Measurements from ENCODE around the gene OR4D2. TPM values are rescaled to one million over a fixed set of nuclear protein-coding genes. Genes with fewer than 3 reads are reported as not detected.

Gene OR4D2
- polyA plus RNA-seq, 1 experiment, result not detected

DNA sequence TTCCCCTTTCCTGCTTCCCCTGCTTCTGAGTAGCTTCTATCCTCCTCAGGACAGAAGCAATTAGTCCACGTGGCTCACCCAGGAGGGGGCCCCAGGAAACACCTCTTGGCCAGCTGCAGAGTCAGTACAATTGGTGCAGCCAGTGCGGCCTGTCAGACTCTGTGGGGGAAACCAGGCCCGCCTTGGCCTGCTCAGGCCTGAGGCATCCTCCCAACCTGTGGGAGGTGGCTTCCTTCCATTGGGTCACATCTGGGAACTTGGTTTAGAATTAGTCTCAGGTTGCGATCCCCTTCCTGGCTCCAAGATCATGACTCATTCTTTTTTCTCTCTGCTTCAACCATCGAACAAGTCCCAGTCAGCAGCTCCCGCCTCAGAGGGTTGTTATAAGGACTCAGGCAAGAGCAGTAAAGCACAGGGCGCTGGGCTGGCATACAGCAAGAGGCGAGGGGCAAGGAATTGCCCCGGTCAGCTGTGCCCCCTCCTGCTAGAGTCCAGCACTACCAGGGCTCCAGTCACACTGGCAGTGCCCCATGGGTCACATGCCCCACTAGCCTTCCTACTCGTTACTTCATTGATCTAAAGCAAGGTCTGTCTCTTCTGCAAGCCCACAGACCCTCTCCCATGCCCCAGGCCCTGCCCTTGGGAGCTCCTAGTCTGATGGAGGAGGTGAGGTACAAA lies 17.7 kb downstream of the OR4D2 start:
- Histone ChIP-seq H3K4me3 (ENCODE audit: low read depth, low read length) (no peak overlapping the region), H3K27me3 (ENCODE audit: control insufficient read depth, insufficient read depth, low read length) (peaks cover 2% of the 10 kb centered on the region), H3K27ac (ENCODE audit: low read depth, low read length) (no peak overlapping the region), H3K9me3 (ENCODE audit: control insufficient read depth, insufficient read depth, low read length) (no peaks in the 10 kb centered on the region)
- CTCF ChIA-PET, result no interaction called here
- POLR2A ChIA-PET, result no interaction called here
- TF ChIP-seq, protein P1, sequence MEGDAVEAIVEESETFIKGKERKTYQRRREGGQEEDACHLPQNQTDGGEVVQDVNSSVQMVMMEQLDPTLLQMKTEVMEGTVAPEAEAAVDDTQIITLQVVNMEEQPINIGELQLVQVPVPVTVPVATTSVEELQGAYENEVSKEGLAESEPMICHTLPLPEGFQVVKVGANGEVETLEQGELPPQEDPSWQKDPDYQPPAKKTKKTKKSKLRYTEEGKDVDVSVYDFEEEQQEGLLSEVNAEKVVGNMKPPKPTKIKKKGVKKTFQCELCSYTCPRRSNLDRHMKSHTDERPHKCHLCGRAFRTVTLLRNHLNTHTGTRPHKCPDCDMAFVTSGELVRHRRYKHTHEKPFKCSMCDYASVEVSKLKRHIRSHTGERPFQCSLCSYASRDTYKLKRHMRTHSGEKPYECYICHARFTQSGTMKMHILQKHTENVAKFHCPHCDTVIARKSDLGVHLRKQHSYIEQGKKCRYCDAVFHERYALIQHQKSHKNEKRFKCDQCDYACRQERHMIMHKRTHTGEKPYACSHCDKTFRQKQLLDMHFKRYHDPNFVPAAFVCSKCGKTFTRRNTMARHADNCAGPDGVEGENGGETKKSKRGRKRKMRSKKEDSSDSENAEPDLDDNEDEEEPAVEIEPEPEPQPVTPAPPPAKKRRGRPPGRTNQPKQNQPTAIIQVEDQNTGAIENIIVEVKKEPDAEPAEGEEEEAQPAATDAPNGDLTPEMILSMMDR (IDR thresholded peaks at IDR 0.05; ENCODE audit: low read depth, low read length), result no peak
- DNase-seq (ENCODE audit: low read depth, low spot score), result peak; percentile 8

DNA sequence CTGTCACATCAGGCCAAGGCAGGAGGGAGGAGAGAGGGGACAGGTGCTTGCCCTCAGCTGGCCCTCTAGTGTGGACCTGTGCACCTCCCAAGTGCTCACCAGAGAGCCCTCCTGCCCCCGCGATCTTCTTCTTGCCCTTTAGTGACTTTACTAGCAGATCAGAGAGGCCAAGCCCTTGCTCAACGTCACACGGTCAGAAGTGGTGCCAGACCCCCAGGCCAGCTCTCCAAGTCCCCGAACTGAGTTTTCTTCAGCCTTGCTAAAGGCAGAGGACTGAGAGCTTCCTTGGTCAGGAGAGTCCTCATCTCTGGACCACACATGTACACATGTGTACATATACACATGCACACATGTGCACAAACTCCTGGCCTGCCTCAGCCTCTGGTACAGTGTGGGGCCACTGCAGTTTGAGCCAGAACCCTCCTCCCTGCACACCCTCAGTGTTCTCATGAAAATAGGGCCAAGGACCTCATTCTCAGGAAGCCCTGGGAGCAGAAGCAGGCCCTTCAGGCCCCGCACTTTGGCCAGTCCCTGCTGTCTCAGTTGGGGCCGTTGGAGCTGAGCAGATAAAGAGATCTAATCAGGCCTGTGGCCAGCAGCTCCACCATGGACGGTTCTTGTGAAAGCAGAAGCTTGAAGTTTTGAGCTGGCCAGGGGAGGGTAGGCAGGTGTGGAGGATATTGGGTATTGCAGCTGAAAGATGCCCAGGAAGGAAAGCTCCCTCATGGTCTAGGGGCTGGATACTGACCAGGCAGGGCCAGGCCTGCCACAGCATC lies 18.4 kb downstream of the OR4D2 start:
- peaks cover 2% of the 10 kb centered on the region for H3K27me3 ChIP-seq (ENCODE audit: control insufficient read depth, insufficient read depth, low read length)
- H3K27ac ChIP-seq (ENCODE audit: low read depth, low read length), result no peak overlapping the region

DNA sequence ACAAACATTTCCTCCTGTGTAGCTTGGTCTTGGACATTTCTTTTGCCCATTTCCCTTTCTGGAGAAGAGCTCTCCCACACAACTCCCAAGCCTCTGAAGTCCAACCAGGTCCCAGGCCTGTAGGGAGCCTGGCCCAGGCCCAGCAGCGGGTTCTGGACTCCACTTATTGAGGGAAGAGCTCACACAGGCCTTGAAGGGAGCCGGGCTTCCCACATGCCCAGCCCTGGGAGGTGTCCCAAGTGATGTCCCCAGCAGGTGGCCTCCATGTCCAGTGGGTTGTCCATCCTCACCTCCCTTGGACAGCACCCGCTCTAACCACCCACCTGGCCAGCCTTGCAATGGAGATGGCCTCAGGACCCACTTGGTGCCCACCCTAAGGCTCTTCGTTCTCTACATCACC lies 19.8 kb downstream of the OR4D2 start:
- peaks cover 2% of the 10 kb centered on the region for H3K27me3 ChIP-seq (ENCODE audit: control insufficient read depth, insufficient read depth, low read length)

More for the DNA sequence above, 18.4 kb downstream of the OR4D2 start:
- ChIA-PET POLR2A (no interaction called here), CTCF (no interaction called here)
- TF ChIP-seq, protein P1 (IDR thresholded peaks at IDR 0.05; ENCODE audit: low read depth, low read length), result no peak
- no peak for DNase-seq (ENCODE audit: low read depth, low spot score)
- Histone ChIP-seq H3K4me3 (ENCODE audit: low read depth, low read length) (no peak overlapping the region), H3K9me3 (ENCODE audit: control insufficient read depth, insufficient read depth, low read length) (no peaks in the 10 kb centered on the region)

DNA sequence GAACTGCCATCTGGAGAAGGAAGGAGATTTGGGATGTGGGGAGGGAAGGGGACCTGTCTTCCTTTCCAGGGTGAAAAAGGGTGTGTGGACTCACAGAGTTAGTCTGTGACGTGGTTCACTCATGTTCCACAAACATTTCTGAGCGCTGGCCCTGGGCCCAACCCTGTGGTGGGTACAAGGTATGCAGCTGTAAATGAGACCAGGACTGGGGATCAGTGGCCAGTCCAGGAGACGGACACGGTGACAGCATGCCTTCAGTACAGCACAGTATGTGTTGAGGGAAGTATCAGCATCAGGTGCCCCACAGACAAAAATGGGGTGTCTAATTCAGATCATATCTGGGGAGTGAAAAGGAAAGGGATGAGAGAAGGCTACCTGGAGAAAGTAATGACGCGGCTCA lies 20.3 kb downstream of the OR4D2 start:
- H3K9me3 ChIP-seq (ENCODE audit: control insufficient read depth, insufficient read depth, low read length), result no peaks in the 10 kb centered on the region
- H3K27me3 ChIP-seq (ENCODE audit: control insufficient read depth, insufficient read depth, low read length), result peaks cover 2% of the 10 kb centered on the region
- POLR2A ChIA-PET, result no interaction called here
- DNase-seq (ENCODE audit: low read depth, low spot score), result no peak
- TF ChIP-seq, protein P1 (IDR thresholded peaks at IDR 0.05; ENCODE audit: low read depth, low read length), result no peak
- no peak overlapping the region for H3K4me3 ChIP-seq (ENCODE audit: low read depth, low read length)
- CTCF ChIA-PET, result no interaction called here
- no peak overlapping the region for H3K27ac ChIP-seq (ENCODE audit: low read depth, low read length)

More for the DNA sequence above, 19.8 kb downstream of the OR4D2 start:
- H3K4me3 ChIP-seq (ENCODE audit: low read depth, low read length), result no peak overlapping the region
- ChIA-PET CTCF (no interaction called here), POLR2A (no interaction called here)
- H3K27ac ChIP-seq (ENCODE audit: low read depth, low read length), result no peak overlapping the region
- DNase-seq (ENCODE audit: low read depth, low spot score), result no peak
- no peaks in the 10 kb centered on the region for H3K9me3 ChIP-seq (ENCODE audit: control insufficient read depth, insufficient read depth, low read length)
- TF ChIP-seq, protein P1 (IDR thresholded peaks at IDR 0.05; ENCODE audit: low read depth, low read length), result no peak

DNA sequence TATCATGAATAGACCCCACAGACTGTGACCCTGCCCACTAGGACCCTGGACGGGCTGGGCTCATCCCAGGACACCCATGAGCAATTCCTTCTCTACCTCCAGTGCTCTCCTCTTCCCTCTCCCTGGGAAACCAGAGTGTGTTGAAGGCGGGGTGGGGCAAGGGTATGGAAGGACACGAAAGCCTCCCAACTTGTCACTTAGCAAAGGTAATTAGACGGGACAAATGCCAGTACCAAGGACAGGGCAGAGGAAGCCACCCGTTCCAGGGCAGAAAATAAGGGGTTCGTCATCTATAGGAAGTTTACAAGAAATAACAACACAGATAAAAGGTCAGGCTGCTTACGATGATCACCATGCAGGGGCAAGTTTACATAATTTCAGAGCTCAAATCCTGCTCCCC lies 20.9 kb downstream of the OR4D2 start:
- Histone ChIP-seq H3K27ac (ENCODE audit: low read depth, low read length) (no peak overlapping the region), H3K9me3 (ENCODE audit: control insufficient read depth, insufficient read depth, low read length) (no peaks in the 10 kb centered on the region), H3K4me3 (ENCODE audit: low read depth, low read length) (no peak overlapping the region), H3K27me3 (ENCODE audit: control insufficient read depth, insufficient read depth, low read length) (peaks cover 2% of the 10 kb centered on the region)
- TF ChIP-seq, protein P1 (IDR thresholded peaks at IDR 0.05; ENCODE audit: low read depth, low read length), result no peak
- POLR2A ChIA-PET, result no interaction called here
- no peak for DNase-seq (ENCODE audit: low read depth, low spot score)
- CTCF ChIA-PET, result no interaction called here
